ENCODE results near the gene CPHXL2.
A peak's percentile ranks its signal among the peaks of the same experiment; 100 is the strongest.

CPHXL2 gene
- 0 reads per million in 2 donors for total RNA-seq

DNA sequence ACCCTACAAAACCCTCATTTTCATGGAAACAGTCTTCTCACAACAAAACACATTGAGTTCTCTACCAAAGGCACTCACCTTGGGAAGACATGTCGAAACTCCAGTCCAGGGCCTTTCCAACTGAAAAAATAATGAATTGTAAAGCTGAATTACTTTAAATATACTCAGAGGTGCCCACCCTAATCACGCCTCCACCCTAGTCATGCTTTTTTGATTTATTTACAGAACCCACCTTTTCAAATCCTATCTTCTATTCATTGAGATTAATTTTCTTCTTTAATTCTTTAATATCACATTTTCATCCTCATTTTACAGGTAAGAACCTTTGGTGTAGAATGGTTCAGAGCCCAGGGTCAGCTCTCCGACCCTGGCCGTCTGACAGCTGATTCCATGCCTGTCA lies at the start of gene CPHXL2:
Gene CPHXL2 (minus strand): TSS at position 101 of the 400 bp plus-strand sequence. CDS start 10 bp downstream, at position 91.
- no peak for DNase-seq

DNA sequence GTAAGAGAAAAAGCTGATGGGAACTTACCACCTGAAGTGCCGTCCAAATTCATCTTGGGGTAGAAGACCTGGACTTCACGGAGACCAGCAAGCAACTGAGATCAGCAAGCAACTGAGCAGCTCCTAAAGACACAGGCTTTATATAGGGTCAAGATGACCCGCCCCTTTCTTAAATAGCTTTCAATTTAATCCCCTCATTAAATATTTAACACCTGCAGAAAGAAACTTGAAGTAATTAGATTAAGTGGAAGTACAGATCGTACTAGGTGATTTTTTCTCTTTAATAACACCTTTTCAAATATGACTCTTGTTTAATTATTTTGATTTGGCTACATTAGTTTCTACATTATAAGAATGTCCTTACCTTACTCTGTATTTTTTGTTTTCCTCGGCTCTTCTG lies 49.6 kb upstream of the CPHXL2 start, which contains the start of gene CPHXL:
Gene CPHXL (minus strand): TSS at position 101 of the 400 bp plus-strand sequence. CDS start 48 bp downstream, at position 53.
- no peak for DNase-seq

DNA sequence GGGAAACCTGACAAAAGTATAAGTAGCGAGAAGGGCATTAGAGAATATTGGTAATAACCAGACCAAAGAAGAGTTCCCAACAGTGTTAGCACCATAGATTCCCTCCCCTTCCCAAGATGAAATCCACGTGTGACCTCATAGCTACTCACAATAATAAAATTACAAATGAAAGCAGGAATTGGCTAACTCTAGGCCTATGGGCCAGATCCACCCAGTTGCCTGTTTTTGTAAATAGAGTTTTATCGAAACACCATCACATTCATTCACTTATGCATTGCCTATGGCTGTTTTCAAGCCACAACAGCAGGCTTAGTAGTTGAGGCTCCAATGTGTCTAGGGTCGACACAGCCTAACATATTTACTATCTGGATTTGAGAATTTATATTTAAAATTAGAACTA lies 41.6 kb upstream of the CPHXL2 start:
- DNase-seq, result no peak

DNA sequence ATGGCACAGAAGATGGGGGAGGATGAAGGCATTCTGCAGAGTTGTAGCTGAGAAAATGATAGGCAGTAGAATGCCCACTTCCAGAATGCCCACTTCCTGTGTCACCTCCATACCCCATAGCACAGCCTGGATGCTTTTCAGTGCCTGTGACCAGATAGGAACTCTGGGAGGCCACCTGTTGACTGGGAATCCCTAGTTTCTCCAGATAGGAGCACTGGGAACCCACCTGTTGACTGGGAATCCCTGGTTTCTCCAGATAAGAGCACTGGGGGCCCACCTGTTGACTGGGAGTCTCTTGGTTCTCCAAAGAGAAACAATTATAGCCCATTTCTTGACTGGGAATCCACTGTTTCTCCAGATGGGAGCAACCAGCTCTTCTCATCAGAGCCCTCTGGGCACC lies 37.9 kb upstream of the CPHXL2 start:
- DNase-seq, result no peak

DNA sequence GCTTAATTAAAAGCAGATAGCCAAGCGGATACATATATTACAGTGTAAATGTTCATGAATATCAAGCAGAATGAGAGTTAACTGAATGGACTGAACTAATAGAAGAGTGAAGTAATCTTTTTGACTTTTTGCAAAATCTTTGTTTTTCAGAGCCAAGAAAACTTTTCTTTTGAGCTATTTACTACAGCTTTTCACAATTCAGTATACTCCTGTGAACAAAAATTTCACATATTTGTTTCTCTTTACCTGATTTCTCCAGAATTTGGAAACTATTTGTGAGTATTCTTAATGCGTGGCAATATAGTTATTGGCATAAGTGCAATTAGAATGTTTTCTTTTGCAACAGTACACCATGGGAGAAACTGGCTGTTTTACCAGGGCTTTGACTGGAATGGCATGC lies 33.5 kb upstream of the CPHXL2 start:
- no peak for DNase-seq

DNA sequence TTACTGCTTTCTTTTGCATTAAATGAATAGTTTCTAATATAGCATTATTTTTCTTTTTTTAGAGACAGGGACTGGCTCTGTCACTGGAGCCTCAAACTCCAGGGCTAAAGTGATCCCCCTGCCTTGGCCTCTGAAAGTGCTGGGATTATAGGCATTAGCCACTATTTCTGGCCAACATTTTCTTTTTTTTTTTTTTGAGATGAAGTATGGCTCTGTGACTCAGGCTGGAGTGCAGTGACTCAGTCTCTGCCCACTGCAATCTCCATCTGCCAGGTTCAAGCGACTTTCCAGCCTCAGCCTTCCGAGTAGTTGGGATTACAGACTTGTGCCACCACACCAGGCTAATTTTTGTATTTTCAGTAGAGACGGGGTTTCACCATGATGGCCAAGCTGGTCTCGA lies 26.5 kb upstream of the CPHXL2 start:
- DNase-seq, result no peak

DNA sequence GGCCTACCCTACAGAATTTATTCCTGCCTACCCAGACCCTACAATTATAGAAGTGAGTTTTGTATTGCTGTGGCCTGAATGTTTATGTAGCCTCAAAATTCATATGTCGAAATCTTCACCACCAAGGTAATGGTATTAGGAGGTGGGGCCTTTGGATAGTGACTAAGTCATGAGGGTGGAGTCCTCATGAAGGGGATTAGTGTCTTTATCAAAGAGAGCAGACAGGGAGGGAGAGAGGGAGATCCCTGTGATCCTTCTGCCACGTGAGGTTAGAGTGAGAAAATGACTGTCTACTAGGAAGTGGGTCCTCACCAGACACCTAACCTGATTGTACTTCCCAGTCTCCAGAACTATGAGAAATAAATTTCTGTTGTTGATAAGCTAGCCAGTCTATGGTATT lies 25.4 kb upstream of the CPHXL2 start:
- no peak for DNase-seq

DNA sequence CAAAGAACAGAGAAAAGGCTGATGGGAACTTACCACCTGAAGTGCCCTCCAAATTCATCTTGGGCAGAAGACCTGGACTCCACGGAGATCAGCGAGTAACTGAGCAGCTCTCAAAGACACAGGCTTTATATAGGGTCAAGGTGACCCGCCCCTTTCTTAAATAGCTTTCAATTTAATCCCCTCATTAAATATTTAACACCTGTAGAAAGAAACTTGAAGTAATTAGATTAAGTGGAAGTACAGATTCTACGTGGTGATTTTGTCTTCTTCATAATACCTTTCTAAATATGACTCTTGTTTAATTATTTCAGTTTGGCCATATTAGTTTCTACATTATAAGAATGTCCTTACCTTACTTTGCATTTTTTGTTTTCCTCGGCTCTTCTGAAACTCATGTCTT lies 24.6 kb upstream of the CPHXL2 start, which contains the start of gene DUXB:
Gene DUXB (minus strand): TSS at position 101 of the 400 bp plus-strand sequence. CDS start 43 bp downstream, at position 58.
- DNase-seq, result no peak

DNA sequence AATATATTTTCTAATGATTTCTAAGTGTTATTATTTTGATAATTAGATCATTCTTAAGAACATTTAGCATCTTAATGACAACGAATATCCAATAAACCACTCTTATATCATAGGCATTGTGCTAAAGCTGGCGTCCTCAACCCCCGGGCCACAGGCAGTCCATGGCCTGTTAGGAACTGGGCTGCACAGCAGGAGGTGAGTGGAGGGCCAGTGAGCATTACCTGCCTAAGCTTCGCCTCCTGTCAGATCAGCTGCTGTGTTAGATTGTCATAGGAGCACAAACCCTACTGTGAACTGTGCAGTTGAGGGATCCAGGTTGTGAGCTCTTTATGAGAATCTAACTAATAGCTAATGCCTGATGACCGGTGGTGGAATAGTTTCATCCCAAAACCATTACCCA lies 20.8 kb upstream of the CPHXL2 start:
- DNase-seq, result no peak

DNA sequence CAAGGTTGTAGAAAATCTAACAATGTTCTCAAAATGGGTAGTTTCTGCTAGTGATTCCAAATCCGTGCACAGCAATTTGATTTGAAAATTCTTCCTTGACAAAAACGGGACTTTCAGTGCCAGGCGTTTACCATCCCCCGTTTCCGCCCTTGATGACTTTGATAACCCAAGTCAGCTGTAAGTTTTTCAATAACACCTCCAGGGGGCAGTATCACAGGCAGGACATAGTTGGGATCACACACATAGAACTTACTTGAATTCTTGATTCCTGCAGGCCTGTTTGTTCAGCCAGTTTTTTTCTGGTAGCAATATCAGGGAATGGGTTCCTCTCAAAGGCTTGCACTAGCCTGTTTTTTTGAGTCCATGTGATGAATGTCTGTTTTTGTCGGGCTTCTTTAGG lies 18.9 kb upstream of the CPHXL2 start:
- DNase-seq, result no peak

DNA sequence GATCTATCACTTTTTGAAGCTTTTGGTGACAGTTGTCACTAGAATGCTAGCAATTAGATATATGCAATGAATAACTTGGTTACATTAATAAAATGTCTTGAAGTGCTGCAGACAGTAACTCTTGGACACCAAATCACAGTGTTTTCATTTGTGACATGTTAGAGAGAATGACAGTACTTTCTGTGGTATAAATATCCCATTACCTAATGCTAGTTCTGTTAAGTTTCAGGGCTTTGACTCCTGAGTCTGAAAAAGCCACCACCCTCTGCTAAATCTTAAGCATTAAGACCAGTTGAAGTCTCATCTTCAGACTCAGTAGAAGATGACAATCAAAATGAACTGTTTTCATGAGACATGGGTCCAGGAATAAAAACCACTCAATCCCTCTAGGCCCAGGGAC lies 10.6 kb upstream of the CPHXL2 start:
- DNase-seq, result no peak

DNA sequence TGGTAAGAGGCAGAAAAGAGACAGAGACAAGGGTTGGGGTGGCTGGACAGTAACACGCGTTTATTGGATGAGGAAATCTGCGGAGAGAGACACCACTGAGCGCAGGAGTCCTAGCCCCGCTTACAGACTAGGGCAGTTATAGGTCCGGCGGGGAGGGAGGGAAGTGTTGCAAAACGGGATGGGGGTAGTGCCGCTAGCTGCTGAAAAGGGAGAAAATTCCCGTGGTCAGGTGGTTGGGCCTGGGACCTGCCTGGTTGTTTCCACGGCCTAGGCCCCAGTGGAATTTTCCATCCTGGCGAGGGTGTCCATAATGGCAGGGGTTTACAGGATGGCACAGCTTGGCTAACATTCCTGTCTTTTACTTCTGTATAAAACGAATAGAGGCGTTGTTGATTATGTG lies 5.5 kb upstream of the CPHXL2 start:
- no peak for DNase-seq

DNA sequence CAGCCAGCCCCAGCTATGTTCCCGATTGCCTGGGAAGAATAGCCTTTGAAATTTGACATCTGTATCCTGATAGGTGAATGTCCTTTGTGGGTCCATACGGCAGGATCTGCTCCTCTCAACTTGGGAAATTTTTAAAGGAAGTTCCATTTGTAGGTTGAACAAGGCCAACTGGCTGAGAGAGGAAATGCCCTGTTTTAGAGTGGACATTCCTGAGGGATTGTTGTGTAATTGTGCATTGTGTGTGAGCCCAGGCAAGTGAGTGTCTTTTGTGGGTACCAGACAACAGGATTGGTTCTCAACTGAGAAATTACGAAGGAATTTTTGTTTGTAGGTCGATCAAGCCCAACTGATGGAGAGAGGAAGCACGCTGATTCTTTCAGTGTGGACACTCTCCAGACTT lies 2.6 kb upstream of the CPHXL2 start:
- DNase-seq, result no peak

DNA sequence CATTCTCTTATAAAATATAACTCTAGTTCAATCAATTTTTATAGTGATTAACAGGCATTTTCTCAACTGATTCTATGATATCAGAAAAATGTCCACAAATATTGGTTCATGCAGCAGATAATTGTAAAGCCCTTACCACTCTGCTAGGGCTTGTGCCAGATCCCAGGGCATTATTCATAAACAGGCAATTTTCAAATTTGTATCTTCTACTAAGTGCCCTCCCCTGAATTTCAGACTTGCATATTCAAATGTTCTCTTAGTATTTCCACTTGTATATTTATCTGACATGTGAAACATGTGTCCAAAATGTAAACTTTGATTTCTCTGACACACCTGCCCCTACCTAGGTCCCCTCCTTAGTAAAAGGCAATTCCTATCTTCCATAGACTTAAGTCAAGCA lies 9.3 kb downstream of the CPHXL2 start:
- DNase-seq, result no peak

DNA sequence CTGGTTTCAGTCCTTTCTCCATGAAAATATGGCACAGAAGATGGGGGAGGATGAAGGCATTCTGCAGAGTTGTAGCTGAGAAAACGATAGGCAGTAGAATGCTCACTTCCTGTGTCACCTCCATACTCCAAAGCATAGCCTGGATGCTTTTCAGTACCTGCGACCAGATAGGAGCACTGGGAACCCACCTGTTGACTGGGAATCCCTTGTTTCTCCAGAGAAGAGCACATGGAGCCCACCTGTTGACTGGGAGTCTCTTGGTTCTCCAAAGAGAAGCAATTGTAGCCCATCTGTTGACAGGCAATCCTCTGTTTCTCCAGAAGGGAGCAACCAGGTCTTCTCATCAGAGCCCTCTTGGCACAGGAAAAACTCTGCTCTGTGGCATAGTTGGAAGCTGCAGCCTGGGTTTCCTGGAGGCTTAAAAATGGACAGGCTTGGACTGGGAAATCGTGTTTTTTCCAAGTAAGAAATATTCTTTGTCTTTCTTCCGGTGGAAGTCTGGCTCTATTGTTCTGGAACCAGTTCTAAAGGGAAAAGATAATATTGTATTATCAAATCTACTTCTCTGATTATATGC lies 16.0 kb downstream of the CPHXL2 start:
- DNase-seq, result no peak

DNA sequence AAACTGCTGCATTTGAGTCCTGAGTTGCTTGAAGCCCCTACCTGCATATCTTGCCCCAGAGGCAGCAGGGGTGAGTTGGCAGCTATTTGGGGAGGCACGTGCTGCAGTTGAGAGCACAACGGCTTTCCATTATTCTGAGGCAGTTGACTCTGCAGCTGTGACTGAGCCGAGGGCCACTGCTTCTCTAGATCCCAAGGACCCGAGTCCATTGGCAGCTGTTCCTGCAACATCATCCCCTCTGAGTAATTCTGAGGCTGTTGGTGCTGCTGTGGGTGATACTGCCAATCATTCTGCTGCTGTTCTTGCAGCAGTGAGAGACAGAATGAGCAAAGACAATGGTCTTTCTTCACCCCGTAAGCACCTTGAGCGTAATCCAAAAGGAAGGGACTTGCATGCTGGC lies 16.5 kb downstream of the CPHXL2 start:
- DNase-seq, result no peak

DNA sequence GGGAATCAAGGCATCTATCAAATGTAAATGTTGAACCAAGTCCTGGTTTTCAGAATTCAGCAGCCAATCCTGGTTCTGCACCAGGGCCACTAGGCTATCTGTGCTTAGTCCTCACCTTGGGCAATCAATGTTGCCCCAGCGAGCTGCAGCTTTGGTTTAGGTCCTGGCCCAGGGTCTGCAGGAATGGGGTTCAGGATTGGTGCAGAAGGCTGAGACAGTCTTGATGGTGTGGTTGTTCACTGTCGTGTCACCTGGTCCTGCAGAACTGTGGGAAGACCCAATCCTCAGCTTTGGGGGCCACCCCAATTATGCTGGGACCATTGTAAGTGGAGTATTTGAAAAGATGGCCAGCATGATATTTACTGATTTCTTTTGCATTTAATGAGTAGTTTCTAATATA lies 18.6 kb downstream of the CPHXL2 start:
- DNase-seq, result no peak

DNA sequence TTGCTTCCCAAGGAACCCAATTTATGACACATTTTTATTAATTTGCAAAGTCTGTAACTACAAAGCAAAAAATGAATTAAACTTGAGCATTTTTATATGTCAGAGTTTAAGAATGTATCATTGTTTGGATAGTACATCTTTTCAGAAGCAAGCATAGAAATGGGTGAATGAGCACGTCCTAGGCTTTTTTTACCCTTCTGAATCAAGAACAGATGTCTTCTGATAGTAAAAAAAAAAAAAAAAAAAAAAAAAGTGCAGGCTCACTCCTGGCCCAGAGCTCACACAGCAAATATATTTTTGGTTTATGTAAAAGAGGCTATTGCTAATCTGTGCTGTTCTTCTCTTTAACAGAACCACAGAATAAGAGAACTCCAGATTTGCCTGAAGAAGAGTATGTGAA lies 22.9 kb downstream of the CPHXL2 start:
- no peak for DNase-seq

DNA sequence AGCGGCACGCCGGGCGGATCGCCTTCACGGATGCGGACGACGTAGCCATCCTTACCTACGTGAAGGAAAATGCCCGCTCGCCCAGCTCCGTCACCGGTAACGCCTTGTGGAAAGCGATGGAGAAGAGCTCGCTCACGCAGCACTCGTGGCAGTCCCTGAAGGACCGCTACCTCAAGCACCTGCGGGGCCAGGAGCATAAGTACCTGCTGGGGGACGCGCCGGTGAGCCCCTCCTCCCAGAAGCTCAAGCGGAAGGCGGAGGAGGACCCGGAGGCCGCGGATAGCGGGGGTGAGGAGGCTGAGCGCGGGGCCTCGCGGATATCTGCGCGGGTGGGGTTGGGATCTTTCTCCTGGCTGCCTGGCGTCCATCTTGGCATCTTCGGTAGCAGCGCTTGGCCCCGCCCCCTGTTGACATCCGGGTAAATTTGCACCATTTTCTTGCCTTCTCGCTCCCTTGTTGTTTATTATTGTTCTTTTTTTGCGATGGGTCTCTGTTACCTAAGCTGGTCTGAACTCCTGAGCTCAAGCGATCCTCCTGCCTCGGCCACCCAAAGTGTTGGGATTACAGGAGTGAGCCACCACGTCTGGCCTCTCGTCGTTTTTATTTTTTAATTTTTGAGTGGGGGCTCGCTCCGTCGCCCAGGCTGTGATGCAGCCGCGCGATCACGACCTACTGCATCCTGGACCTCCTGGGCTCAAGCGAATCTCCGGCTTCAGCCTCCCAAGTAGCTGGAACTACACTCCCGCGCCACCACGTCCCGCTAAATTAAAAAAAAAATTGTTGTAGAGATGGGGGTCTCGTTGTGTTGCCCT lies 28.3 kb downstream of the CPHXL2 start:
- DNase-seq, result peak; percentile 48

DNA sequence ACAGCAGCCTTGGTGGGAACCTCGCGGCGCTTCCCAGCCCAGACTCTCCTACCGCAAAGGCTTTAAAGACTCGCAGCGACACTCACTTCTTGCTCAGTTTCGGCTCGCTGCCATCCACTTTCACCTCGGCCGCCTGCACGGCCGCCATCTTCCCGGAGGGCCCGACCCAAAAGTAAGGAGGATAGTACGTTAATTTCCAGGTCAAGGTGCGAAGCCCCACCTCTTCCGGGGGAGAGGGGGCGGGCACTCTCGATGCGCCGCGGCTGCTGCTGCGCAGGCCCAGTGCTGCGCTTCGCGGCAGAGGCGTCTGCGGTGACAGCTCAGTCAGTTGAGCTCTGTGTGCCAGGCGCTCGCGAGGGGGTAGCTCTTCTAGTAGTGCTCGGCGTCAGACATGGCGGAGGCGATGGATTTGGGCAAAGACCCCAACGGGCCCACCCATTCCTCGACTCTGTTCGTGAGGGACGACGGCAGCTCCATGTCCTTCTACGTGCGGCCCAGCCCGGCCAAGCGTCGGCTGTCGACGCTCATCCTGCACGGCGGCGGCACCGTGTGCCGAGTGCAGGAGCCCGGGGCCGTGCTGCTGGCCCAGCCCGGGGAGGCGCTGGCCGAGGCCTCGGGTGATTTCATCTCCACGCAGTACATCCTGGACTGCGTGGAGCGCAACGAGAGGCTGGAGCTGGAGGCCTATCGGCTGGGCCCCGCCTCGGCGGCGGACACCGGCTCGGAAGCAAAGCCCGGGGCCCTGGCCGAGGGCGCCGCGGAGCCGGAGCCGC lies 29.1 kb downstream of the CPHXL2 start, which contains the start of the genes KARS1 and TERF2IP:
Gene KARS1 (minus strand): TSS at position 174 of the 773 bp plus-strand sequence. CDS start 26 bp downstream, at position 148.
Gene TERF2IP (plus strand): TSS at position 282 of the 773 bp plus-strand sequence. CDS start 110 bp downstream, at position 392.
- peak; percentile 91 for DNase-seq

DNA sequence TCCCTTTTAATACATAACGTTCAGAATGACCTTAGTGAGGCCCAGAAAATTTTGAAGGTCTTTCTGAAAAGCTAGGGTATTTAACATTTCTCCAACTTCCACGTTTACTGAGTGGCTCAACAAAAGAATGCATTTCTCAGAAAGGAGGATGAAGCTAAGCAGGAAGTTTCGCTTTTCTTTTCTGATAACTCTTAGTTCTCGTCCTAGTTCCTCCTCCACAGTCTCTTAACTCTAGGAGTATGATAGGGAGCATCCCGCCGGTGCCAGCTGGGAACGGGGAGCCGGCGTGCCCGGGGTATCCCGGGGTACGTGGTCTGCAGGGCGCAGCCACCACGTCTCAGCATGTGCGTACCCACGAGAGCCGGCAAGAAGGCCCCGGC lies 29.7 kb downstream of the CPHXL2 start:
- DNase-seq, result no peak

DNA sequence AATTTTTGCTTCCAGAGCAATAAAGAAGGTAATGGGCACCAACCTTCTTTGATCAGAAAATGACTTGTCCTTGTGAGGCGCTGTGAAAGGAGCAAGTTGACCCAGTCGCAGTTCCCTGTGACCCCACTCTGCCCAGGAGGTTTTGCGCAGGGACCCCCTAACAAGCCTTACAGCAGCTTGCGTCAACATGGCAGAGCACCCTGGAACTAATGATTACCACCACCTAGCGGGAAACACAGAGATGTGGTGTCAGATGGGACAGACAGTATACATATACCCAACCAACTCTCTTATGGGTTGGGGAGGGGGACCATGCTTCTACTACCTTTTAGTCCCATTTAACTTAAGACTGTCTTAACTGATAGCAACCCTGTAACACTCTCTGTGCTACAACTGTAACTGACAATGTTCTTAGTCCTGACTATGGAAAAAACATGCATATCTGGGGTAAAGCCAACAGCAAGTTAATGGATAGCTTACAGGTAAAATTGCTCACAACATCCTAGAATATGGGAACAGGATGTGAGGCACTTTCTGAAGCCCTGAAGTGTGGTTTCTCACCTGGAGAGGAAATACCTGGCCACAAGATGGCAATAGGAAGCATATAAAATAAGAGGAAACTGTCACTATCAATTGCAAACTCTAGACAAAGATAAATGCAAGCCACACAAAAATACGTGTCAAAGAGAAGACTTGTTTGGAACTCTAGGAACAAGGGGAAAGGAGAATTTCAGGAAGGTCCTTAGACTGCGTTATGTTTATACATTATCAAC lies 32.4 kb downstream of the CPHXL2 start:
- no peak for DNase-seq

DNA sequence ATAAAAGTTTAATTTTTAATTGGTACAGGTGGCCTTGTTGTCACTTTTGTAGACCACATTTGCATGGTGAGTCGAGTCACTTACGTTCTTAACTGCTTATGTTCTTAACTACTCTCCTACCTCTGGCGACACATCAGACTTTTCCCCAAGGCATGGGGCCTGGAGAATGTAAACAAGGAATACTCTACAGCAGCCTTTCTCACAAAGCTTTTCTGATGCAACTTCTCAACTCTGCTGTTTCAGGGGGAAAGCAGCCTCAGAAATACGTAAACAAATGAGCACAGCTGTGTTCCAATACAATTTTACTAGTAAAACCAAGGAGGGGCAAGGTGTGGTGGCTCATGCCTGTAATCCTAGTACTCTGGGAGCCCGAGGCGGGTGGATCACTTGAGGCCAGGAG lies 36.2 kb downstream of the CPHXL2 start:
- no peak for DNase-seq

Measured in activated gamma-delta T cell (primary cell).